BJ (cell line): ENCODE results near the gene SSBP3. TPM values are rescaled to one million over a fixed set of nuclear protein-coding genes. Genes with fewer than 3 reads are reported as not detected.

Experiments
- CTCF ChIA-PET: fragments of 350-600 bp; formaldehyde crosslinking; extraction: SDS; loops from one replicate; lab custom pipeline; 2021; ENCODE audit warnings: antibody characterized with exemption, inconsistent platforms; lab: Yijun Ruan, JAX
- POLR2A ChIA-PET: fragments of 300-600 bp; sonication (Branson Sonifier 250); formaldehyde crosslinking; extraction: SDS; loops from one replicate; lab custom pipeline; 2021; ENCODE audit warnings: antibody characterized with exemption; lab: Charles Lee
- DNase-seq: peaks from one replicate; pipeline ENCODE4 v3.0.0-alpha.2; 2011; ENCODE audit warnings: low read depth
- H3K27me3 ChIP-seq: 2 replicates; pipeline ENCODE4 v1.6.0; 2011; ENCODE audit warnings: low read length; ENCODE audit not compliant: control insufficient read depth, insufficient read depth
- H3K36me3 ChIP-seq: 2 replicates; pipeline ENCODE4 v1.5.1; 2011; ENCODE audit warnings: low read length; ENCODE audit not compliant: control insufficient read depth, insufficient read depth
- H3K4me3 ChIP-seq: 2 replicates; pipeline ENCODE4 v1.5.1; 2011; ENCODE audit warnings: low read depth, mild to moderate bottlenecking, control low read depth, low read length
- polyA plus RNA-seq: library from polyadenylated mRNA; depleted of rRNA; stranded (reverse); fragments of >200 nt; gene quantifications from 2 replicates; pipeline ENCODE4 v1.2.3, GENCODE V29; 2011
- TF ChIP-seq, protein P1 (sequence below): IDR thresholded peaks from 2 replicates; pipeline ENCODE4 v1.5.1; 2011; ENCODE audit warnings: low read depth, mild to moderate bottlenecking, control low read depth, inconsistent platforms, low read length, moderate library complexity; ENCODE audit not compliant: insufficient read depth

Gene SSBP3
- polyA plus RNA-seq, 1 experiment = 25.9 TPM

DNA sequence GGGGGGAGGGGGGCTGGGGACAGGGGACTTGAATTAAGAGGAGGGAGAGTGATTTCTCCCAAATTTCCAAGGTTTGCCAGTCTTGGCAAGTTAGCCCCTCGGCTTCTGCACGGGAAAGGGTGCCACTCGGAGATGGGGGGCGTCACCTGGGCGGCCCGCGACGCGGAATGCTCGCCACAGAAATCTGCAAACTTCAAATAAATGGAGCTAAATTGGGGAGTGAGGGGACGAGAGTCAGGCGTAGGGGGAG, 885 bp upstream of the SSBP3 start:
- no peak for DNase-seq
- TF ChIP-seq, protein P1, sequence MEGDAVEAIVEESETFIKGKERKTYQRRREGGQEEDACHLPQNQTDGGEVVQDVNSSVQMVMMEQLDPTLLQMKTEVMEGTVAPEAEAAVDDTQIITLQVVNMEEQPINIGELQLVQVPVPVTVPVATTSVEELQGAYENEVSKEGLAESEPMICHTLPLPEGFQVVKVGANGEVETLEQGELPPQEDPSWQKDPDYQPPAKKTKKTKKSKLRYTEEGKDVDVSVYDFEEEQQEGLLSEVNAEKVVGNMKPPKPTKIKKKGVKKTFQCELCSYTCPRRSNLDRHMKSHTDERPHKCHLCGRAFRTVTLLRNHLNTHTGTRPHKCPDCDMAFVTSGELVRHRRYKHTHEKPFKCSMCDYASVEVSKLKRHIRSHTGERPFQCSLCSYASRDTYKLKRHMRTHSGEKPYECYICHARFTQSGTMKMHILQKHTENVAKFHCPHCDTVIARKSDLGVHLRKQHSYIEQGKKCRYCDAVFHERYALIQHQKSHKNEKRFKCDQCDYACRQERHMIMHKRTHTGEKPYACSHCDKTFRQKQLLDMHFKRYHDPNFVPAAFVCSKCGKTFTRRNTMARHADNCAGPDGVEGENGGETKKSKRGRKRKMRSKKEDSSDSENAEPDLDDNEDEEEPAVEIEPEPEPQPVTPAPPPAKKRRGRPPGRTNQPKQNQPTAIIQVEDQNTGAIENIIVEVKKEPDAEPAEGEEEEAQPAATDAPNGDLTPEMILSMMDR = no peak
- Histone ChIP-seq H3K36me3 (peaks cover 1% of the 10 kb centered on the region; the same call in 1 of the 2 replicates), H3K27me3 (no peaks in the 10 kb centered on the region), H3K4me3 (peak overlapping the region; percentile 82)
- ChIA-PET CTCF (interaction anchor here (0.7 to 3.0 kb wide), 9 partner anchors 18 to 285 kb away, joined by 3 to 15 read pairs (median 4); no protein-coding TSS in a partner anchor), POLR2A (interaction anchor here (1.0 kb wide), 1 partner anchor 80 kb away, joined by 10 read pairs; no protein-coding TSS in a partner anchor)

DNA sequence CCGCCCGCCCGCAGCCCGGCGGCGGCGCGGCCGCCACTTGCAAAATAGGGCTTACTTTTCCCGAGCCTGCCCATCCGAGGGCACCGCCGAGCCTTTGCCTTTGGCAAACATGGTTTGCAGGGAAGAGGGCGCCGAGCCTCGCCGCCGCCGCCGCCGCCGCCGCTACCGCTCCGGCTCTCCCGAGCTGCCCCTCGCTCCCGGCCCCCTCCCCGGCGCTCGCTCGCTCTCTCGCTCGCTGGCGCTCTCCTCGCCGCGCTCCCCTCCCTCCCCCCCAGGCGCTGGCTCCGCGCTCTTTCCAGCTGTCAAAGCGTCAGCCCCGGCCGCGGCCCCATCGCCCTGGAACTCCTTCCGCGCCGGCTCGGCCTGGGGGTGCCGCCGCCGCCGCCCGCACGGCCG, 298 bp downstream of the SSBP3 start:
- ChIA-PET POLR2A (interaction anchor here (1.0 kb wide), 1 partner anchor 83 kb away, joined by 8 read pairs; no protein-coding TSS in a partner anchor), CTCF (interaction anchor here (0.6 to 3.0 kb wide), 13 partner anchors 17 to 313 kb away, joined by 3 to 15 read pairs (median 4); no protein-coding TSS in a partner anchor)
- Histone ChIP-seq H3K27me3 (no peaks in the 10 kb centered on the region), H3K4me3 (peak overlapping the region; percentile 77), H3K36me3 (peaks cover 3% of the 10 kb centered on the region)
- DNase-seq = no peak
- TF ChIP-seq, protein P1 = no peak

DNA sequence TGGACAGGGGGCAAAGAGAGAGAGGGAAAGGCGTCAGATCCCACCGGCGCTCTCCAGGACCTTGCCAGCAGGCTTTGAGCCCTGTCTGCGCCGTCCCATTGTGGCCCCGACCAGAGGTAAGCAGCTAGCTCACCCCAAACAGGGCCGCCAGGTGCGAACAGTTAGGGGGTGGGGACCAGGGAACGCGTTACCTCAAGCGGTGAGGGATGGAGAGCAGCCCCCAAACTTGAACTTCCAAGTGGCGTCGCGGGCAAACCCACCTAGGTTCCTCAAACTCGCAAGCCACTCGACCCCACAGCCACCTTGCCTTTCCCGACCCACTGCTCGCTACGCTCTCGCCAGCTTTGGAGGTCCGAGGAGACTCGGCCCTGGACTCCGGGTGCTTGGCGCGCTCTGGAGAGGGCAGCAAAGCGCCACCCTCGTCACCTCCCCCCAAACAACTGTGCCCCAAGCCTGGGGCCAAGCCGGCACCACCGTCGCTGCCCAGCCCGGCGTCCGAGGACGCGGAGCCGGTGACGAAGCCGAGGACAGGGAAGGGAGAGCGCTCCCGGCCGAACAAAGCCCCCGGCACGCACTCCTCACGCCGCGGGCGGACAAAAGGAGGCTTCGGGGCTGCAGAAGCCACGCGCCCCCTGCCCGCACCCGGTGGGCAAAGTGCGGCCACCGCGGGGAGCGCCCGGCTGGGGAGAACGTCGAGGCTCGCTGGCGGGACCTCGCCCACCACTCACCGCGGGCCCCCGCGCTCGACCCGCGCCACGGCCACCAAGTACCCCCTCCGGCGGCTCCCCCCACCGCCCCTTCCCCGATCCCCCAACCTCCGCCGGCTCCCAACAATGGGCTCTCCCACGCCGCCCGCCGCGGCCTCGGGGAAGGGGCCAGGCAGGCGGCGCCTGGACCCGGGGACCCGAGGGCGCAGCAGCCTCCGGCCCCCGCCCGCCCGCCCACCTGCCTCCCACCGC, 976 bp downstream of the SSBP3 start:
- Histone ChIP-seq H3K4me3 (peak overlapping the region; percentile 77), H3K27me3 (no peaks in the 10 kb centered on the region), H3K36me3 (peaks cover 6% of the 10 kb centered on the region)
- ChIA-PET CTCF (interaction anchor here (0.6 to 2.1 kb wide), 9 partner anchors 17 to 152 kb away, joined by 3 to 17 read pairs (median 3); no protein-coding TSS in a partner anchor), POLR2A (no interaction called here)
- DNase-seq = no peak
- TF ChIP-seq, protein P1 = no peak

DNA sequence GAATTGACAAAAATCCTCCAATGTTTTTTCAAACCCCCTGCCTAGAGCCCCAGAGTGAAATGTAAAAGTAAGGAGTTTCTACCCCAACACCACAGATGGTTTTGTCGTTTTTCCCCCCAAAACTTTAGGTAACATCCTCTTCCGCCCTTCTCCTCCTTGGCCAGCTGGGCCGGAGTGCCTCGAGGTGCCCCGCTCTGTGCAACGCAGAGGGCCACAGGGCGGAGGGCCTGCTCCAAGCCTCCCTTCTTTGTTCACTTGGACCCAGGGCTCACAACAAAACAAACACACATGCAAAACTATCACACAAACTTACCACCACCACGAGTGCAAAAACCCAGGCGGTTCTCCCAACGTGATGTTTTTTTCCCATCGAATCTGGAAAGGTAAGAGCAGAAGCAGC, 1.9 kb downstream of the SSBP3 start:
- TF ChIP-seq, protein P1 = no peak
- CTCF ChIA-PET = interaction anchor here (0.6 to 2.1 kb wide), 11 partner anchors 10 to 132 kb away, joined by 3 to 17 read pairs (median 4); no protein-coding TSS in a partner anchor
- Histone ChIP-seq H3K27me3 (no peaks in the 10 kb centered on the region), H3K36me3 (peaks cover 9% of the 10 kb centered on the region), H3K4me3 (peak overlapping the region; percentile 77)
- POLR2A ChIA-PET = no interaction called here
- no peak for DNase-seq

DNA sequence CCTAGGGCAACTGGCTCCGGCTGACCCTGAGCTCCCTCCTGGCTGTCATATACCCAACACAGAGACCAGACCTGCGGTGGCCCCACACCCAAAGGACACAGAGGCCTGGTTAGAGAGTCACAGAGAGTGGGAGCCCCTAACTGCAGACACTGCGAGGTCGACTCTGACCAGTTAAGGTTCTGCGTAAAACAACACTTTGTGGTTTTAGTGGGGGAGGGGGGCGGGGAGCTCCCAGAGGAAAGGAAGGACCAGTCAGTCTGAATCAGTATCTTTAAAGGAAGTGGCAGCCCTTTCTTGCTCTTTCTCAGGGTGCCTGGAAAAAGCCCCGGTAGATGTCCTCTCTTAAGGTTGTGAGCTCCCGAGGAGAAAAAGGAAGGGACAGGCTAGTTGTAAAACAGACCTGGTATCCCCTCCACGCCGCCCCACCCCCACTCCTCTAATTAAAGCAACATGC, 2.4 kb downstream of the SSBP3 start:
- Histone ChIP-seq H3K36me3 (peaks cover 13% of the 10 kb centered on the region), H3K4me3 (peak overlapping the region; percentile 77), H3K27me3 (no peaks in the 10 kb centered on the region)
- DNase-seq = no peak
- CTCF ChIA-PET = interaction anchor here (0.7 to 2.1 kb wide), 9 partner anchors 10 to 131 kb away, joined by 3 to 17 read pairs (median 4); no protein-coding TSS in a partner anchor
- TF ChIP-seq, protein P1 = no peak
- POLR2A ChIA-PET = no interaction called here
